ENCODE measurements around the gene C12orf57. TPM values are rescaled to one million over a fixed set of nuclear protein-coding genes. Genes with fewer than 3 reads are reported as not detected.

Gene C12orf57
- total RNA-seq, 1 donor from 2014 or later = 197 TPM

DNA sequence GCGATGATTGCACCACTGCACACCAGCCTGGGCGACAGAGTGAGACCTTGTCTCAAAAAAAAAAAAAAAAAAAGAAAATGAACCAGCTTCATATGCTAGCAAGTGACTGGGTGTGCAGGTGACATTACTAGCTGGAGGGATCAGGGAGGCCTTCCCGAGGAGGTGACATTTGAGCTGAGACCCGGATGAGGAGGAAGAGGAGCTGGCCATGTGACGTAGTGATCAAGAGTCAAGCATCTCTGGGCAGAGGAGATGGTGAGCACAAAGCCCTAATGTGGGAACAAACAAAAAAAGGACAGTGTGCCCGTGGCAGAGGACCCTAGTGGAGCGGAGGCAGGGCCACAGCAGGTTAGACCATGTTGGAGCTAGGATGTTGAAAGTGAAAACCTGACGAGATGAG lies 3.8 kb downstream of the C12orf57 start:
- TF ChIP-seq, protein P1, sequence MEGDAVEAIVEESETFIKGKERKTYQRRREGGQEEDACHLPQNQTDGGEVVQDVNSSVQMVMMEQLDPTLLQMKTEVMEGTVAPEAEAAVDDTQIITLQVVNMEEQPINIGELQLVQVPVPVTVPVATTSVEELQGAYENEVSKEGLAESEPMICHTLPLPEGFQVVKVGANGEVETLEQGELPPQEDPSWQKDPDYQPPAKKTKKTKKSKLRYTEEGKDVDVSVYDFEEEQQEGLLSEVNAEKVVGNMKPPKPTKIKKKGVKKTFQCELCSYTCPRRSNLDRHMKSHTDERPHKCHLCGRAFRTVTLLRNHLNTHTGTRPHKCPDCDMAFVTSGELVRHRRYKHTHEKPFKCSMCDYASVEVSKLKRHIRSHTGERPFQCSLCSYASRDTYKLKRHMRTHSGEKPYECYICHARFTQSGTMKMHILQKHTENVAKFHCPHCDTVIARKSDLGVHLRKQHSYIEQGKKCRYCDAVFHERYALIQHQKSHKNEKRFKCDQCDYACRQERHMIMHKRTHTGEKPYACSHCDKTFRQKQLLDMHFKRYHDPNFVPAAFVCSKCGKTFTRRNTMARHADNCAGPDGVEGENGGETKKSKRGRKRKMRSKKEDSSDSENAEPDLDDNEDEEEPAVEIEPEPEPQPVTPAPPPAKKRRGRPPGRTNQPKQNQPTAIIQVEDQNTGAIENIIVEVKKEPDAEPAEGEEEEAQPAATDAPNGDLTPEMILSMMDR (IDR thresholded peaks at IDR 0.05) = no peak
- intact Hi-C loops (cut with DNase I) = loop anchor here (10.0 kb wide), 1 partner anchor 157 kb away; the partner anchor contains the start of gene C1RL
- ATAC-seq (no peak), DNase-seq (peak; percentile 40)
- Histone ChIP-seq H3K4me3 (no peak overlapping the region), H3K4me1 (peaks cover 50% of the 10 kb centered on the region), H3K36me3 (no peaks in the 10 kb centered on the region), H3K27ac (no peak overlapping the region), H3K27me3 (no peaks in the 10 kb centered on the region), H3K9me3 (no peaks in the 10 kb centered on the region)

DNA sequence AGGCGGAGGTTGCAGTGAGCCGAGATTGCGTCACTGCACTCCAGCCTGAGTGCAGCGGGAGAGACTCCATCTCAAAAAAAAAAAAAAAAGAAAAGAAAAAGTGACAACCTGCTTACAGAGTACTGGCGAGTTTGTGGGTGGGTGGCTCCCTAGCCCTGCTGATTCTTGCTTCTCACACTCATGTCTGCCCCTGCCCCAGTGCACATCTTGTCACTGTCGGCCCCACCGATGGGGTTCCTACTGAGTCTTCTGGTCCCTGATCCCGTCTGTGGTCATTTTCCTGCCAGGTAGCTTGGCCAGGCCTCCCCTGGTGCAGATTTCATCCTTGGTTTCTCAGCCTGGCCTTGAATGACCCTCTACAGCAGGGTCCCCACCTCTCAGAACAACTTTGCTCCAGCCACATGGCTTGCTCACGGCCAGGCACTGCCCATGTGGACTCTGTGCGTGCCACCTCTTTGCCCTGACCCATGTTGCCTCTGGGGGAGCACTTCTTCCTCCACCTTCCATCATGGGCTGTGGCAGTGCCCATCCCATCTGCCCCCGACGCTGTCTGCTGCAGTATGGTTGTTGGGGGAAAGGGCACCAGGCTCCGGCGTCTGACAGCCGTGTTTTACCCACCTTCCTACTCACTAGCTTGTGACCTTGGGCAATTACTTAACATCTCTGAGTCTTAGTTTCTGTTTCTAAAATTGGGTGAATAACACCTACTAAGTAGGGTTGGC lies 5.2 kb downstream of the C12orf57 start:
- intact Hi-C loops (cut with DNase I) = loop anchor here (10.0 kb wide), 1 partner anchor 156 kb away; the partner anchor contains the start of gene C1RL
- no peaks in the 10 kb centered on the region for H3K27me3 ChIP-seq
- peak; percentile 84 for DNase-seq

DNA sequence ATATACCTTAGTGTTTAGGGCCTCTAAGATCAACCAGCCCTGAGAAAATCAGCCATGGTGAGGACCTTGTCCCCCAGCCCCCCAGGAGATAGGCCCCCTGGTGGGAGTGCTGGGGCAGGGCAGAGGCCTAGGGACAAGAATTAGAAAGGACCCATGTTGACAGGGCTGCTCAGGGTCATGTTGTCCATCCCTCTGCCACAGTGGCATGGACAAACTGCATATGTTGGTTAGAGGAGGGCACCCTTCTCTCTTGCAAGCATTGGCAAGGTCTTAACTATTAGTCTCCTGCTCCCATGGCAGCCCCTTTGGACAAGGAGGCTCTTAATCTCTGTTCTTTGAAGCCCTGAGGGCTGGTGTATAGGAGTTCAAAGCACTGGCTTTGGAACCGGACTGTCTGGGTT lies 6.6 kb downstream of the C12orf57 start:
- Histone ChIP-seq H3K36me3 (no peaks in the 10 kb centered on the region), H3K4me3 (no peak overlapping the region), H3K27ac (peak overlapping the region; percentile 89), H3K27me3 (no peaks in the 10 kb centered on the region), H3K9me3 (no peaks in the 10 kb centered on the region), H3K4me1 (peaks cover 42% of the 10 kb centered on the region)
- intact Hi-C loops (cut with DNase I) = no loop called here
- ATAC-seq (no peak), DNase-seq (peak; percentile 49)
- TF ChIP-seq, protein P1 (IDR thresholded peaks at IDR 0.05) = peak; percentile 13

More for the DNA sequence above, 5.2 kb downstream of the C12orf57 start:
- TF ChIP-seq, protein P1 (IDR thresholded peaks at IDR 0.05) = peak; percentile 29
- H3K27ac ChIP-seq = peak overlapping the region; percentile 71
- no peaks in the 10 kb centered on the region for H3K36me3 ChIP-seq
- peaks cover 41% of the 10 kb centered on the region for H3K4me1 ChIP-seq
- H3K4me3 ChIP-seq = no peak overlapping the region
- ATAC-seq = peak; percentile 18
- H3K9me3 ChIP-seq = no peaks in the 10 kb centered on the region

DNA sequence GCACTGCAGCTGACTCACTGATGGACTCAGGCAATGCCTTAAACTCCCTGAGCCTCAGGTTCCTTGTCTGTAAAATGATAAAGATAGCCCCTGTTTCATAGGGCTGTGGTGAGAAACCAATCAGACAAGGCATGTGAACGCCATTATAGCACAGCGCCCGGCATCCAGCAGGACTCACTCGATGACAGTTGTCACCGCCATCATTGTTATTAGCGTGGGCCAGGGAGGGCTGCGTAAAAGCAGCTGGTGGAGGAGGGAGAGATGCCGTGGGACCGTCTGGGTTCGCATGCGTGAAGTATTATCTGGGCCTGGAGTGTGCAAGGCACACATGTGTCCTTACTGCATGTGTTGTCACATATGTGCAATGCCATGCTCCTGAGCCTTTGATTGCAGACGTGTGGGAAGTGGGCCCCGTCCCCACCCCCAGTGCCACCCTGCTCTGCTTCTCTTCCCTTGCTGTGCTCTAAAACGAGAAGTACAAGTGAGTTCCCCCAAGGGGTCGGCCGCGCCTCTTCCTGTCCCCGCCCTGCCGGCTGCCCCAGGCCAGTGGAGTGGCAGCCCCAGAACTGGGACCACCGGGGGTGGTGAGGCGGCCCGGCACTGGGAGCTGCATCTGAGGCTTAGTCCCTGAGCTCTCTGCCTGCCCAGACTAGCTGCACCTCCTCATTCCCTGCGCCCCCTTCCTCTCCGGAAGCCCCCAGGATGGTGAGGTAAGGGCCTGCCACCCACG lies 7.2 kb downstream of the C12orf57 start, which contains the start of gene PTPN6:
PTPN6 (plus strand) TSS at position 546 of the 730 bp plus-strand sequence; CDS start at position 703, 157 bp downstream.
- intact Hi-C loops (cut with DNase I) = no loop called here

DNA sequence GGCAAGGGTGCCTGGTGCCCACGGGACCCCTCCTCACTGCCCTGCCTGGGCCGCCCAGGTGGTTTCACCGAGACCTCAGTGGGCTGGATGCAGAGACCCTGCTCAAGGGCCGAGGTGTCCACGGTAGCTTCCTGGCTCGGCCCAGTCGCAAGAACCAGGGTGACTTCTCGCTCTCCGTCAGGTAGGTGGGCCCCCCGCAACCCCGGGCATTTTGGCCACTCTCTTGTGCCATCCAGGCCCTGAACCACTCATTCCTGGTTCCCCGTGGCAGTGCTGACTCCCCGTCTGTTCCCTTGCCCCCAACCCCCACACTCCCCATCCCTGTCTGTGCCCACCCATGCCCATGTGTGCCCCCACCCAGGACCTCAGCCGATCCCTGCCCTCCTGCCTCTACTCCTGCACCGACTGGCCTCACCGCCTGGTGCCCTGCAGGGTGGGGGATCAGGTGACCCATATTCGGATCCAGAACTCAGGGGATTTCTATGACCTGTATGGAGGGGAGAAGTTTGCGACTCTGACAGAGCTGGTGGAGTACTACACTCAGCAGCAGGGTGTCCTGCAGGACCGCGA lies 7.8 kb downstream of the C12orf57 start:
- ATAC-seq (no peak), DNase-seq (no peak)
- Histone ChIP-seq H3K4me3 (peak overlapping the region; percentile 60), H3K4me1 (peaks cover 30% of the 10 kb centered on the region), H3K9me3 (no peaks in the 10 kb centered on the region), H3K27me3 (no peaks in the 10 kb centered on the region), H3K27ac (peak overlapping the region; percentile 89), H3K36me3 (no peaks in the 10 kb centered on the region)
- intact Hi-C loops (cut with DNase I) = no loop called here
- TF ChIP-seq, protein P1 (IDR thresholded peaks at IDR 0.05) = no peak

More for the DNA sequence above, 7.2 kb downstream of the C12orf57 start, which contains the start of gene PTPN6:
- H3K9me3 ChIP-seq = no peaks in the 10 kb centered on the region
- H3K27ac ChIP-seq = peak within 1 kb of the TSS; percentile 89
- no peaks in the 10 kb centered on the region for H3K36me3 ChIP-seq
- peak; percentile 66 for ATAC-seq
- peak; percentile 91 for DNase-seq
- H3K4me1 ChIP-seq = peaks cover 36% of the 10 kb centered on the region
- H3K4me3 ChIP-seq = peak within 1 kb of the TSS; percentile 60
- TF ChIP-seq, protein P1 (IDR thresholded peaks at IDR 0.05) = no peak
- no peaks in the 10 kb centered on the region for H3K27me3 ChIP-seq

All from upper lobe of right lung (tissue), 1 donor.